Ectodermal cell (in vitro differentiated cells): ENCODE data around the gene ARHGEF6.

Experiments used
- H3K27ac ChIP-seq: 2 replicates; pipeline ENCODE4 v1.7.0; 2013; ENCODE audit warnings: mild to moderate bottlenecking, low read depth, low read length; ENCODE audit not compliant: insufficient read depth, poor library complexity, severe bottlenecking
- H3K27me3 ChIP-seq: 2 replicates; pipeline ENCODE4 v1.7.0; 2013; ENCODE audit warnings: mild to moderate bottlenecking, low read length; ENCODE audit not compliant: insufficient read depth, control insufficient read depth, poor library complexity, severe bottlenecking
- H3K36me3 ChIP-seq: one replicate; pipeline ENCODE4 v1.7.0; 2013; ENCODE audit warnings: low read length; ENCODE audit not compliant: control insufficient read depth, insufficient read depth
- H3K4me1 ChIP-seq: one replicate; pipeline ENCODE4 v1.7.0; 2013; ENCODE audit warnings: low read length; ENCODE audit not compliant: control insufficient read depth, insufficient read depth
- H3K4me3 ChIP-seq: 2 replicates; pipeline ENCODE4 v1.7.0; 2013; ENCODE audit warnings: low read depth, low read length, control low read depth; ENCODE audit not compliant: insufficient read depth
- H3K9me3 ChIP-seq: 2 replicates; pipeline ENCODE4 v1.7.0; 2013; ENCODE audit warnings: mild to moderate bottlenecking, low read length, moderate library complexity; ENCODE audit not compliant: control insufficient read depth
- WGBS, 2 experiments: methylation state at CpG; one replicate each; pipeline ENCODE4 v1.1.7; 2013; ENCODE audit warnings: missing lambda C conversion rate in 2 of 2; 5-methylcytosine and 5-hydroxymethylcytosine counted together

Gene ARHGEF6

GRCh38 chrX:136708348-136708747 lies 72.4 kb downstream of the ARHGEF6 start:
- no peaks in the 10 kb centered on the region for H3K9me3 ChIP-seq
- H3K4me1 ChIP-seq, result no peaks in the 10 kb centered on the region
- H3K36me3 ChIP-seq, result no peaks in the 10 kb centered on the region
- no peak overlapping the region for H3K27ac ChIP-seq
- WGBS, 2 experiments, result no CpG with 5 or more reads among the region's 1 CpG
- no peaks in the 10 kb centered on the region for H3K27me3 ChIP-seq
- no peak overlapping the region for H3K4me3 ChIP-seq

DNA sequence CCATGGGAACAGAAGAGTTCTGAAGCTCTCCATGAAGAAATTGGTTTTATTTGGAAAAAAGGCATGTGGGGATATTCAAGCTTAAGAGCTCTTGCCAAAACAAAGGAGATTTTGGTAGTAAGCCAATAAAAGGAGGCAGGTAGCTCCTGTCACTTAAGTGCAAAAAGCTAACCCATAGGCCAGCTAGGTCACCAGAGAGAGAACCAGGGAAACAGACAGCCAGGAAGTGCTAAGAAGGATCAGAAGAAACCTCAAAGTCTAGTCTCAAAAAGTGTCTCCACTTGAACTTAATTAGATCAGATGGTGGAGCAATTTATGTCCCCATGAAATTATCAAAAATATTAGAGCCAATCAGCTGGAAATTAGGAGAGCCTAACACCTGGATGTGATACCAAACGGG lies 83.6 kb downstream of the ARHGEF6 start:
- no peaks in the 10 kb centered on the region for H3K4me1 ChIP-seq
- WGBS, 2 experiments, result 90 to 100% methylated on average over 1 of the region's 1 CpG
- no peak overlapping the region for H3K27ac ChIP-seq
- H3K27me3 ChIP-seq, result no peaks in the 10 kb centered on the region
- no peaks in the 10 kb centered on the region for H3K36me3 ChIP-seq
- H3K9me3 ChIP-seq, result no peaks in the 10 kb centered on the region
- H3K4me3 ChIP-seq, result no peak overlapping the region

GRCh38 chrX:136694431-136695087 lies 86.2 kb downstream of the ARHGEF6 start:
- WGBS, 2 experiments, result 26 to 28% methylated on average over 5 to 8 of the region's 8 CpGs
- Histone ChIP-seq H3K9me3 (no peaks in the 10 kb centered on the region), H3K27ac (no peak overlapping the region), H3K4me3 (no peak overlapping the region), H3K36me3 (no peaks in the 10 kb centered on the region), H3K27me3 (no peaks in the 10 kb centered on the region), H3K4me1 (peaks cover 5% of the 10 kb centered on the region)

DNA sequence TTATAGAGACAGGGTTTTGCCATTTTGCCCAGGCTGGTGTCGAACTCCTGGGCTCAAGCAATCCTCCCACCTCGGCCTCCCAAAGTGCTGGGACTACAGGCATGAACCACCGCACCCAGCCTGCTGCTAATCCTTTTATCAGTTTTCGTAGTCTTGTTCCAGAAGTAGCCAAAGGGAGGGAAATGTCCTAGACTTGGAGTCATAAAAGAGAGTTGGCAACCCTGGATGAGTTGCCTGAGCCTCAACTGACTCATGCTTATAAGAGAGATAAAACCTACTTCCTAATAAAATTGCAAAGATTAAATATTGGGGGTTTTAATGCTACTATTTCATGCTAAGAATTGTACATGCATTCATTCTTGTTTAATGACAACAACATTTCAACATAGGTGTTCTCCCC lies 88.5 kb downstream of the ARHGEF6 start:
- H3K27ac ChIP-seq, result no peak overlapping the region
- H3K27me3 ChIP-seq, result no peaks in the 10 kb centered on the region
- WGBS, 2 experiments, result 95% methylated on average over 4 of the region's 4 CpGs
- H3K4me1 ChIP-seq, result peaks cover 11% of the 10 kb centered on the region
- no peak overlapping the region for H3K4me3 ChIP-seq
- H3K9me3 ChIP-seq, result no peaks in the 10 kb centered on the region
- H3K36me3 ChIP-seq, result no peaks in the 10 kb centered on the region

DNA sequence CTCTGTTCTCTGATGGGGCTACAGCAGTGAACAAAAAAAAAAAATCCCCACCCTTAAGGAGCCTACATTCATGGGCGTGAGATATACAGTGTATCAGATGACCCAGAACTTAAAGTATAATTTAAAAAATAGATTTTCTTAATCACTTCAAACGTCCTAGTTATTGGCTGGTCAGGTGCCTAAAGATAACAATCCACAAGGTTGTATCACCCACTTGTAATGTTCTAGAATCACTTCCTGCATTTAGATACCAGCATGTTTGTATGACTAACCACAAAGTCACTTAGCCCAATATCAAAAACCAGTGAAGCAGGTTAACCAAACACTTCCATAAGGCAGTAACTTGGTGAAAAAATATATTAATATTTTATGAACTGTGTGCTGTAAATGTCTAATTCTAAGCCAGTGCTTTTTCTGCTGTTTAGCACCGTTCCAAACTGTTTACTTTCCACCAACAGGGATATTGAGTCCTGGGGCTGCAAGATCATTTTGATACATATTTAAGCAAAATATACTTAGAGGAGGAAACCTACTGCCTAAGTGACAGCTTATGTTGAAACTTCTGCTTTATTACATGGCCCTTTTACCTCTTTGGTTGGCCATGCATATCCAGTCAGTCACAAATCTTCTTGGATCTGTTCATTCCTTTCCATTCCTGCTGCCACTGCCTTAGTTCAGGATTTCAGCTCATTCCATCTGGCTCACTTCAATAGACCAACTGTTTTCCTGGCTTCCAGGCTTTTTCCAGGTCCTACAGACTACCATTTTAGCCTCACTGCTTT lies 89.5 kb downstream of the ARHGEF6 start:
- no peaks in the 10 kb centered on the region for H3K36me3 ChIP-seq
- no peak overlapping the region for H3K27ac ChIP-seq
- H3K9me3 ChIP-seq, result no peaks in the 10 kb centered on the region
- no peak overlapping the region for H3K4me3 ChIP-seq
- H3K27me3 ChIP-seq, result no peaks in the 10 kb centered on the region
- WGBS, 2 experiments, result 90 to 92% methylated on average over 1 to 2 of the region's 3 CpGs
- H3K4me1 ChIP-seq, result peaks cover 11% of the 10 kb centered on the region

GRCh38 chrX:136689436-136689835 lies 91.3 kb downstream of the ARHGEF6 start:
- peak overlapping the region; percentile 64 for H3K27ac ChIP-seq
- no peaks in the 10 kb centered on the region for H3K36me3 ChIP-seq
- no peaks in the 10 kb centered on the region for H3K27me3 ChIP-seq
- 6 to 9% methylated on average over 6 of the region's 6 CpGs for WGBS, 2 experiments
- H3K4me1 ChIP-seq, result peaks cover 11% of the 10 kb centered on the region
- H3K9me3 ChIP-seq, result no peaks in the 10 kb centered on the region
- no peak overlapping the region for H3K4me3 ChIP-seq

DNA sequence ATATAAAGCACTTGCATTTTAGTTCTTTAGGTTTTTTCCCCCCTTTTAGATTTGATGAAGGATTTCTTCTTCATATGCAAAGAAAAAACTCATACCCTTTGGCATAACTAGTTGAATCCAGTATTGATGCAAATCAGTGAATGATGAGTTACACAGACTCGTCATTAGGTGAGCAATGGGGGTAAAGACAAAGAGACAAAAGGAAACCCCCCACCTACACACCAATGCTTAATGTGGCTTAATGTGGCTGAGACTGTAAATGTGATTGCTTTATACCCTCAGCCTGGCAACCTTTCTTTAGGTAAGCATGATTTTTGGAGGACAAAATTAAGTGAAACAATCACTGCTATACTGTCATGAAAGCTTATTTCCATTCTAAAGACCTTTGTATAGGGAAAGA lies 93.3 kb downstream of the ARHGEF6 start:
- no CpG with 5 or more reads among the region's 1 CpG for WGBS, 2 experiments
- Histone ChIP-seq H3K4me3 (no peak overlapping the region), H3K4me1 (peaks cover 11% of the 10 kb centered on the region), H3K36me3 (no peaks in the 10 kb centered on the region), H3K9me3 (no peaks in the 10 kb centered on the region), H3K27ac (no peak overlapping the region), H3K27me3 (no peaks in the 10 kb centered on the region)

- WGBS, 2 experiments, result 80 to 87% methylated on average over 2 to 5 of the region's 5 CpGs
- H3K27me3 ChIP-seq, result no peaks in the 10 kb centered on the region
These were observed 96.6 kb downstream of the ARHGEF6 start for GRCh38 chrX:136684120-136684519.

GRCh38 chrX:136679531-136679930 lies 101.2 kb downstream of the ARHGEF6 start:
- 94 to 97% methylated on average over 5 of the region's 6 CpGs for WGBS, 2 experiments
- no peaks in the 10 kb centered on the region for H3K4me1 ChIP-seq
- no peaks in the 10 kb centered on the region for H3K27me3 ChIP-seq
- no peaks in the 10 kb centered on the region for H3K36me3 ChIP-seq
- no peaks in the 10 kb centered on the region for H3K9me3 ChIP-seq
- H3K4me3 ChIP-seq, result no peak overlapping the region
- no peak overlapping the region for H3K27ac ChIP-seq

More at GRCh38 chrX:136684120-136684519, 96.6 kb downstream of the ARHGEF6 start:
- Histone ChIP-seq H3K4me1 (peaks cover 1% of the 10 kb centered on the region), H3K36me3 (no peaks in the 10 kb centered on the region), H3K9me3 (no peaks in the 10 kb centered on the region), H3K27ac (no peak overlapping the region), H3K4me3 (no peak overlapping the region)

DNA sequence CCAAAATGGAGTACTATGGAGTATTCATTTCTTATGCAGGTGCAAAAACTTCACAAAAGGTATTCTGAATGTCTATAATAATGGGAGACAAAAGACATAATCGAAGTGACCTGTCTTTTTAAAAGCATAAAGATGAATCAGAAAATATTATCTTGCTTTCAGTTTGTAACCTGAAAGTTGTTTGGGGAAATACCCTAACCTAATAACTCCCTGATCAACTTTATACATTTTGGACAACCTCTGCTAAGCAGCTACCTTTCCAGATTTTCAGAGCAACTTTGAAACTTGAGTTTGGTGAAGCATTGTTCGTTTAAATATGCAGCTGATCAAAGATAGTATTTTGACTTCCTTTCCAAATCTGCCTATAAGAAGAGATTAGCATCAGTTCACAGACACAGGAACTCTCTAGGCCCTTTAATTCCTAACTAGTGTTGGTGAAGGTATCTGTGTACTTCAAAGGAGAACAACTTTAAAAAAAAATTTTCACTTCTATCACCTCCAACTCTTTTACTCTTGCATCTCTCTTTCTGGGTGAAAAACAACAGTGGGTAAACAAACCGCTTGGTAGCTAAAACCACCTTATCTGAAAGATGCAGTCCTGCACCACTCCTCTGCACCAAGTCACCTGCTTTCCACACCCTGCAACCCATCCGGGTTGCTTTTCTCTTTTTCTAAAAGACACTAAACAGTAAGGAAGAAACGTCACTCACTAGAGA lies 106.3 kb downstream of the ARHGEF6 start:
- Histone ChIP-seq H3K4me3 (no peak overlapping the region), H3K27ac (no peak overlapping the region), H3K4me1 (no peaks in the 10 kb centered on the region), H3K9me3 (no peaks in the 10 kb centered on the region), H3K27me3 (no peaks in the 10 kb centered on the region), H3K36me3 (no peaks in the 10 kb centered on the region)
- WGBS, 2 experiments, result 91 to 92% methylated on average over 3 to 5 of the region's 5 CpGs
